Bronchial epithelial cell (primary cell): ENCODE measurements around the gene CCDC91. TPM values are rescaled to one million over a fixed set of nuclear protein-coding genes. Genes with fewer than 3 reads are reported as not detected.
A peak's percentile ranks its signal among the peaks of the same experiment; 100 is the strongest.

ENCODE experiments used
- DNase-seq: peaks from one replicate; pipeline ENCODE4 v3.0.0-alpha.2; 2010; ENCODE audit warnings: low read depth
- FAIRE-seq: peaks from 2 replicates; lab custom pipeline; 2011; peaks lifted over from hg19 to GRCh38; lab: Jason Lieb, UNC
- H3K27me3 ChIP-seq: 2 replicates; pipeline ENCODE4 v1.5.1; 2011; ENCODE audit warnings: low read length; ENCODE audit not compliant: control insufficient read depth, insufficient read depth
- H3K36me3 ChIP-seq: 2 replicates; pipeline ENCODE4 v1.5.1; 2011; ENCODE audit warnings: low read length; ENCODE audit not compliant: control insufficient read depth, insufficient read depth
- H3K4me3 ChIP-seq: 2 replicates; pipeline ENCODE4 v1.5.1; 2011; ENCODE audit warnings: mild to moderate bottlenecking, low read depth, low read length, control low read depth
- total RNA-seq: library from RNA; depleted of rRNA; stranded (reverse); fragments of >200 nt; gene quantifications from 2 replicates; pipeline ENCODE4 v1.2.1, GENCODE V29; 2014
- TF ChIP-seq, protein P1 (sequence below): IDR thresholded peaks from 2 replicates; pipeline ENCODE4 v1.5.1; 2011; ENCODE audit warnings: mild to moderate bottlenecking, moderate library complexity, low read length, control low read depth, inconsistent platforms; ENCODE audit not compliant: insufficient read depth, severe bottlenecking

The CCDC91 gene
- total RNA-seq, 1 donor from 2014 or later: 26.3 TPM

DNA sequence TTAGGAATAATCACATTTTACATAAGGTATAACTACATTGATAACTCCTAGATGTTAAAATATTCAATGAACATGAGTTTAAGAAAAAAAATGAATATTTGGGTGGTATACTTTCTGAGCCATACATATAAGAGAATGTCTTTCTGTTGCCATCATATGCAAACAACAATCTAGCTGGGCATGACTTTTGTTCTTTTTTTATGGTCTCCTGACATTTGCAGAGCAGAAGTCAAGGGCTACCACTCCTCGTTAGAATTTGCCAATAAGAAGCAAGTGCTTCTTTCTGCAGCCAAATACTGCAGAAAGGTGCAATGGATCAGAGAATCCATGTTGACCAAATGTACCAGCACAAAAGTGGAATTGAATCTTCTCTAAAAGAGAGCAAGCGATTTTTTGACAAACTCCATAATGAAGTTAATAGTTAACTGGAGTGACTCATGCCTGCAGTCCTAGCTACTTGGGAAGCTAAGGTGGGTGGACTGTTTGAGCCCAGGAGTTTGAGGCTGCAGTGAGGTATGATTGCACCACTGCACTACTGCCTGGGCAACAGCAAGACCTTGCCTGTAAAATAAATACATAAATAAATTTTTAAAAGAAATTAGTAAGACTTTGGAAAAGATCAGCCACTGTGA lies 25.5 kb upstream of the CCDC91 start:
- FAIRE-seq (no peak), DNase-seq (peak; percentile 62)
- Histone ChIP-seq H3K36me3 (no peaks in the 10 kb centered on the region), H3K27me3 (no peaks in the 10 kb centered on the region), H3K4me3 (no peak overlapping the region)
- TF ChIP-seq, protein P1, sequence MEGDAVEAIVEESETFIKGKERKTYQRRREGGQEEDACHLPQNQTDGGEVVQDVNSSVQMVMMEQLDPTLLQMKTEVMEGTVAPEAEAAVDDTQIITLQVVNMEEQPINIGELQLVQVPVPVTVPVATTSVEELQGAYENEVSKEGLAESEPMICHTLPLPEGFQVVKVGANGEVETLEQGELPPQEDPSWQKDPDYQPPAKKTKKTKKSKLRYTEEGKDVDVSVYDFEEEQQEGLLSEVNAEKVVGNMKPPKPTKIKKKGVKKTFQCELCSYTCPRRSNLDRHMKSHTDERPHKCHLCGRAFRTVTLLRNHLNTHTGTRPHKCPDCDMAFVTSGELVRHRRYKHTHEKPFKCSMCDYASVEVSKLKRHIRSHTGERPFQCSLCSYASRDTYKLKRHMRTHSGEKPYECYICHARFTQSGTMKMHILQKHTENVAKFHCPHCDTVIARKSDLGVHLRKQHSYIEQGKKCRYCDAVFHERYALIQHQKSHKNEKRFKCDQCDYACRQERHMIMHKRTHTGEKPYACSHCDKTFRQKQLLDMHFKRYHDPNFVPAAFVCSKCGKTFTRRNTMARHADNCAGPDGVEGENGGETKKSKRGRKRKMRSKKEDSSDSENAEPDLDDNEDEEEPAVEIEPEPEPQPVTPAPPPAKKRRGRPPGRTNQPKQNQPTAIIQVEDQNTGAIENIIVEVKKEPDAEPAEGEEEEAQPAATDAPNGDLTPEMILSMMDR: no peak

DNA sequence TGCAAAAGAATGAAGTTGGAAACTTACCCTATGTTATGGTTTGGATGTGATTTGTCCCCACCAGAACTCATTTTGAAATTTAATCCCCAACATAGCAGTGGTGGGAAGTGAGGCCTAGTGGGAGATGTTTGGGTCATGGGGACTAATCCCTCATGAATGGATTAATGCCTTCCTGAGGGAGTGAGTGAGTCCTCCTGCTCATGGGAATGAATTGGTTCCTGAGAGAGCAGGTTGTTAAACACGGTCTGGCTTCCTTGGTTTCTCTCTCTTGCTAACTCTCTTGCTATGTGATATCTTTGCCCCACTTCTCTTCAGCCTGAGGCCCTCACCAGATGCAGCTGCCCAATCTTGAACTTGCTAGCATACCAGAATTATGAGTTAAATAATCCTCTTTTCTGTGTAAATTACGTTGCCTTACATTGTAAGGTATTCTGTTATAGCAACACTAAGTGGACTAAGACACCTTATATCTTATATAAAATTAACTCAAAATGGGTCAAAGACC lies 22.2 kb upstream of the CCDC91 start:
- Histone ChIP-seq H3K27me3 (no peaks in the 10 kb centered on the region), H3K4me3 (no peak overlapping the region), H3K36me3 (no peaks in the 10 kb centered on the region)
- TF ChIP-seq, protein P1: no peak
- DNase-seq (no peak), FAIRE-seq (peak; percentile 60)

DNA sequence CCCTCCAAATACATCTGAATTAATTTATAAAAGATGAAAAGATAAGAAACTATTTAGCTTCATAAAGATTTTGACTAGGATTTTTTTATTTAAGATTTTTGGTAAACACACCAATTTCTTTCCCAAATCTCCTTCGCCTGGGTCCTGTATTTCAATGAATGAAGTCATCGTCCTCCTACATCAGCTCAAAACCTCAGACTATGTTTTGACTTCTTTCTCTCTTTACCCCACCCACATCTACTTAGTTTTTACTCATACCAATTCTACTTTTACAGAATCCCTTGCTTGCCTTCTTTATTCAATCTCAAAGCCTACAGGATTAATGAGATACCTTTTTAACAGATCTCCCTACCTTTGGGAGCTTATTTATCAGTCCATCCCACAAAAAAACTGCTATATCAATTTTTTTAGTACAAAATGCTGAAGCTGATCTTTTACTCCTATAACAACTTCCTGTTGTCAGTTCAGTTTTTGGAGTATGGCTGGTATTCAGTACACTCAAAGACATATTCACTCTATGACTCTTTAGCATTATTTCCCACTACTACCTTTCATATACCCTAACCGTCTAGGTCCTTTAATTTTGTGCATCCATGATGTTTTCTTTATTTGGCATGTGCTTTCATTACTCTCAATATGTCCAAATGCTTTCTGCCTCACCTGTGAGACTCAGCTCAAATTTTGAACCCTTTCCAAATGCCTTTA lies 18.7 kb upstream of the CCDC91 start:
- FAIRE-seq: no peak
- Histone ChIP-seq H3K4me3 (no peak overlapping the region), H3K27me3 (no peaks in the 10 kb centered on the region), H3K36me3 (no peaks in the 10 kb centered on the region)
- TF ChIP-seq, protein P1: no peak
- peak; percentile 34 for DNase-seq

DNA sequence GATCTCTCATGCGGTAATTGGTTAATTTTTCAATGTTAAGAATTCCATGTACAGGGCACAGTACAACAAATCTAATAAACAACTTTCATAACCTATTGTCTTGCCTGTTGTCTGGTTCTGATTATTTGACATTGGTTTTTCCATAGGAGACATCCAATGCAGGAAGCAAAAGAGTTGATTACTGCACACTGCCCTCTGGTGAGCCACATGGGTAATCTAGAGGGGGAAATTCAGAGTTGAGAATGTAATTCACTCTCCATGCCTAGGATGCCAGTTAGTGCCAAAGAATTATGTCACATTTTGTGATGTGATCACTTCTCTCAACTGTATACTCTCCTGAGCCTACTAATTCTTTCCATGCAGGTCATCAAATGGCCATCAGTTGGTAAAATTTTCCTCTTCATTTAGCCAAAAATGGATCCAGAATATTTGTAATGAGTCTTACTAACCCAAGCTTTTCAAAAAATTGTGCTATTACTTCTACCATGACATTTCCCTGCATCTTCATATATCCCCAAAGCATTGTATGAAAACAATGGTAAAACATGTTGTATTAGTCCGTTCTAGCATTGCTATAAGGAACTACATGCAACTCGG lies 17.7 kb upstream of the CCDC91 start:
- no peak for FAIRE-seq
- DNase-seq: peak; percentile 80
- TF ChIP-seq, protein P1: peak; percentile 72
- Histone ChIP-seq H3K27me3 (no peaks in the 10 kb centered on the region), H3K36me3 (no peaks in the 10 kb centered on the region), H3K4me3 (no peak overlapping the region)

DNA sequence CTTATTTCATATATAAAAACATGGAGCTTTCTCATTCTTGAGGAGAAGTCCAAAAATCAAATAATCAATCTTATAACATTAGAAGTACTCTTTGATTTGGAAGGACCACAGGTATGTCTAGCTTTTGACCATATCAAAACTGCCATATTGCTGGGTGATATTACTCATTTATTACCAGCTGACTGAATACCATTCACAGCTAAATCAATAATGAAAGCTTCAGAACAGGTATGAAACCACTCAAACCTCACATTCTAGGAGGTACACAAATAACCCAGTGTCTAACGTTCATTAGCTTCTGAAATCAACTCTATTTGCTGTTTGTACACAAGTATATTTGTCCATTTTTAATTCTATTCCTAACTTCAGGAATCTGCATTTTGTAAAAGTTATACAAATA lies 16.8 kb upstream of the CCDC91 start:
- FAIRE-seq (no peak), DNase-seq (no peak)
- Histone ChIP-seq H3K4me3 (no peak overlapping the region), H3K27me3 (no peaks in the 10 kb centered on the region), H3K36me3 (no peaks in the 10 kb centered on the region)
- TF ChIP-seq, protein P1: no peak
